Measurements from ENCODE around the gene ANXA6.
"Not testable (repeated sequence)": the region's sequence is repeated elsewhere in the genome, so short reads cannot be mapped to it uniquely, and the experiment has no call there.

Gene ANXA6

DNA sequence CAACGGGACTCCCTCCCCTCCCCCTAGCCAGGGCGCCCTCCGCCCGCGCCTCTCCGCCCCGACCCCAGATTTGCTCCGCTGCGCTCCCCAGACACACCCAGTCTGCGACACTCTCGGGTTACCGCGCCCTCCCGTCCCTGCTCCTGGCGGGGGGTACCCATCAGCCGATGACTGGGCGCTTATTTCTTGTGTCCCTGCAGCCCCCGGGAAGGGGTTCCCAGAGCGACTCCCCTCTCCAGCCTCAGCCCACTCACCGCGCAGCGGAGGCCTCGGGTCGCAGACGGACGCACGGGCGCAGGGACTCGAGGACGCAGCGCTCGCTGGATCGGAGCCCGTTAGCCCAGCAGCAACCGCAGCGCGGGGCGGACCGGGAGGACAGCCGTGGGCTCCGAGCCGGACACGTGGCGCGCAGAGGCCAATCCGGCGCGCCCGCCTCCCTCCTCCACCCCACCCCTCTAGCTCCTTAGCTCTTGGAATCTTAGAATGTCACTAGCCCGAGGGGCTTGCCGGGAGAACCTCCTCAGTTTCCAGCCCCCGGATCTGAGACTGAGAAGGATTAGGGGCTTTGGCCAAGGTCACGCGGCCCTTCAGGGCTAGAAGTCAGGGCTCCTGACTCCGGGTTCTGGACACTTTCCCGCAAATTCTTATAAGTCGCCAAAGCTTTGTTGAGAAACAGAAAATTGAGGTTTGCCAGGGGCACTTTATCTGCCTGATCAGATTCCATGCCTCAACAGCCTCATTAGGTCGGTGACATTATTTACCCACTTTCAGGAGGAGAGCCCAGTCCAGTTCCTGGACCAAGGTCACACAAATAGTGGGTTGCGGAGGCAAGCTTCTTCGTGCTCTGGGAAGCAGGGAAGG is at the start of gene ANXA6:
Gene ANXA6 (minus strand): TSS at position 354 of the 861 bp plus-strand sequence. CDS start 9,878 bp downstream, outside the sequence.
- DNase-seq (ENCODE audit: low read depth in 2 of 2, low spot score in 1 of 2) = peak in 1 of 2 donors; percentile 38

DNA sequence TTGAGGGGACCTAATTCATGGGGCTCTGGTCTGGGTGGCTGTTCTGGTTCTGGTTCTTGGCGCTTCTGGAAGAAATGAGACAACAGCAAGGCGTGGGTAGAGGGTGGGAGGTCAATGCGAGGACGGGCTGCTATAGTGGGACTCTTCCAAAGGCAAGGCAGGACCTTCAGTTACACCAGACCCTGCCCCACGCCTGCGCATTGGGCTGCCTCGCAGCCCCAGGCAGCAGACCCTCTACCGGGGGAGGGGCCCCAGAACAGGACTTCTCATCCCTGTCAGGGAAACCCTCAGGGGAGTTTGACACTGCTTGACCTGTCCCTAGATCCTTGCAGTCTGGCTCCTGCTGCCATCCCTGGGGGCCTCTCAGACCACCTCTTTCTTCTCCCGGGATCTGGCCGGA is 47.8 kb upstream of the ANXA6 start:
- no peak for DNase-seq (ENCODE audit: low read depth in 2 of 2, low spot score in 1 of 2)

DNA sequence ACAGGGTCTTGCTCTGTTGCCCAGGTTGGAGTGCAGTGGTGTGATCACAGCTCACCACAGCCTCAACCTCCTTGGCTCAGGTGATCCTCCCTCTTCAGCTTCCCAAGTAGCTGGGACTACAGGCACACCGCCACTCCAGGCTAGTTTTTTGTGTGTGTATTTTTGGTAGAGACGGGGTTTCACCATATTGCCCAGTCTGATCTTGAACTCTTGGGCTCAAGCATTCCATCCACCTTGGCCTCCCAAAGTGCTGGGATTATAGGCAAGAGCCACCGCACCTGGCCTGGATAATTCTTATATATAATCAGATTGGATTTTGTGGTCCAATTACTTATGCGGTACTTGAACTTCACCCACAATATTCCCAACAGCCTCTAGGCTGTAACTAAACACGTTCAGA is 46.5 kb upstream of the ANXA6 start:
- no peak for DNase-seq (ENCODE audit: low read depth in 2 of 2, low spot score in 1 of 2)

DNA sequence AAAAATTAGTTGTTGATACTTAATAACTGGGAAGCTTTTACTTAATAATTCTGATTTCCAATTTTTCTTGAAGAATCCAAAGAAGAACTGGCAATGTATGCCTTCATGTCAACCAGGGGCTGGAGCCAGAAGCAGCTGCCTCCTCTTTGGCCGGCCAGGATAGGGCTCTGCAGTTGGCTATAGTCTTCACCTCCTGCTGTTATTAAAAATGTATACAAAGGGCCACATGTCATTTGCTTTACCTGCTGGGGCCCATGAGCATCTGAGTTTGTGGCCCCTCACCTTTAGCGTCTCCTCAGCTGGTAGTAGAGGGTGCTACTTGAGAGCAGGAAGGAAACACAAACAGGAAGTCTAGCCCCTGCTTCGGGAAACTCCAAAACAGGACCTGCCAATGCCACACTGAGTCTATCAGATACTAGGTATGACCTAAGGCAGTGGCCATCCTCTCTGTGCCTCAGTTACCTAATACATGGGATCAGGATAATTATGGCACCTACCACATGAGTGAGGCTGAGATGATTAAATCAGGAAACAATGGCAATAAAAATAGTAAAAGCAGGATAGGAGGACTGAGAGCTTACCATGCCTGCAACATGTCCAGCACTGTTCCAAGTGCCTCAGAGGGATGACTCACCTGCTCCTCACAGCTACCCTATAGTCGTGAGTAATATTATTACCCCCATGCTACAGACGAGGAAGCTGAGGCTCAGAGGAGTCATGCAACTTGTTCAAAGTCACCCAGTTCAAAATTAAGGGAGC is 45.0 kb upstream of the ANXA6 start:
- DNase-seq (ENCODE audit: low read depth in 2 of 2, low spot score in 1 of 2) = no peak

DNA sequence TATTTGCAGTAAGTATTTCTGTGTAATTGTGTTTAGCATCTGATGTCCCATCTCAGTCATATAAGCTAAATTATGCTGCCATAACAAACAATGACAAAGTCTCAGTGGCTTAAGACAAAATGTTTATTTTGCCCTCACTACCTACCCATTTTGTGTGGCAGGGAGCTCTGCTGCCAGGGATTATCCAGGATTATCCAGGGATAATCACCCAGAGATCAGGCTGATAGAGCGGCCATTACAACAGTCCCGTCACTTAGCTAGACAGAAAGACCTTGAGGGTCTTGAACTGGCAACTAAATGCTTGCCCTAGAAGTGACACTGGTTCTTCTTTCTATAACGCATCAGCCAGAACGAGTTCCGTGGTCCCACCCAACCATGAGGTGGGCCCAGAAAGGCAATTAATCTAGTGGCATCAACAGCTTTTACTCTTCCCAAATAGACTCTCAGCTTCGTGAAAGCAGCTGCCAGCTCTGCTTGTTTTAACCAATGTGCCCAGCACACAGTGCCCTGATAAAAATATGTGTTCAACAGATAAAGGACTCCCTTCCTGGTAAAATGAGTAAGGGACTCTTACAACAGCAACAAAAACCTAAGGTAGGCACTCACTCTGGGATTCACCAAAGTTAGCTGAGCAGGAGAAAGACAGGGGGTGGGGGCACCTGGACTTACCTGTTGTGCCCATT is 43.5 kb upstream of the ANXA6 start:
- DNase-seq (ENCODE audit: low read depth in 2 of 2, low spot score in 1 of 2) = no peak

DNA sequence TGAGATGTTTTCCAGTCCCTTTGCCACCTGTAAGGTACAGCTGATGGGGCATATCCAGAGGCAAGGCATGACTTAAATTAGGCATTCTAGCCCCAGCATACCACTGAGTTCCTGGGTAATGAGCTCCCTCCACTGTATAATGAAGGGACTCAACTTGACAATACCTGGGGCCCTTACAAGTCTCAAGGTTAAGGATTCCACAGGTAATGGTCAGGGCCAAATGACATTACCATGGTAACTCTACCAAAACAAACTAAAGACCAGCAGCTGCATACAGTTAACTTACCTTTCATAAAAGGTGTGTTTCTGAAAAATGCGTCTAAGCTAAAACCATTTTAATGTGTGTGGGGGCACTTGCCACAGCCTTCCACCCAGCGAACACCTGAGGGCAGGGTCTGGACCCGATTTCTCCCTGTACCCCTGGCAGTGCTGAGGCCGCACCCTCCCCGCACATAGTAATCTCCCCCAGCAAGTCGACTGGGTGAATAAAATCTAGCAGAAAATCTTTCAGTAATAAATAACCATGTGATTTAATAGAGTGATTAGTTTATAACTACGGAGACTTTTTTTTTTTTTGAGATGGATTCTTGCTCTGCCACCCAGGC is 42.1 kb upstream of the ANXA6 start:
- DNase-seq (ENCODE audit: low read depth in 2 of 2, low spot score in 1 of 2) = no peak

DNA sequence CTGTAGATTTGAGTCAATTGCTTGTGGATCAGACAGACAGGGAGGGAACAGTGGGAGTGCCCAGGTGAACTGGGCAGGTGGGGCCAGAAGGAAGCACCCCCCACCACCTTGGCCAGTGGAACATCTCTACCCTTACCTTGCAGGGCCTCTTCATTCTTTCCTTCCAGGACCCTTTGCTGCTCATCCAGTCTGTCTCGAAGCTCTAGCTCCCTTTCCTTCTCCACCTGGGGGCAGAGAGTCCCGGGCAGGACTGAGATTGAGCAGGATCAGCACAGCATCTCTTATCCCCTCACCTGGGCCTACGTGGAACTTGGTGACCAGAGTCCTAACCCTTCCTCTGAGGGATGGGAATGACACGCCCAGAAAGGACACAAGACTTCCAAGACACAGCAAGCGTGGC is 41.3 kb upstream of the ANXA6 start:
- no peak for DNase-seq (ENCODE audit: low read depth in 2 of 2, low spot score in 1 of 2)

DNA sequence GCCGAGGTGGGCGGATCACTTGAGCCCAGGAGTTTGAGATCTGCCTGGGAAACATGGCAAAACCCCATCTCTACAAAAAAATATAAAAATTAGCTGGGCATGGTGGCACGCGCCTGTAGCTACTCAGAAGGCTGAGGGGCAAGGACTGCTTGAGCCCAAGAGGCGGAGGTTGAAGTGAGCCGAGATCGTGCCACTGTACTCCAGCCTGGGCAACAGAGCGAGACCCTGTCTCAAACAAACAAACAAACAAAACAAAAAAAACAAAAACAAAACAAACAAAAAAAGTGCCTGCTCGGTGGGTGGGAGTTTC is 39.7 kb upstream of the ANXA6 start:
- not testable (repeated sequence) for DNase-seq (ENCODE audit: low read depth in 2 of 2, low spot score in 1 of 2)

DNA sequence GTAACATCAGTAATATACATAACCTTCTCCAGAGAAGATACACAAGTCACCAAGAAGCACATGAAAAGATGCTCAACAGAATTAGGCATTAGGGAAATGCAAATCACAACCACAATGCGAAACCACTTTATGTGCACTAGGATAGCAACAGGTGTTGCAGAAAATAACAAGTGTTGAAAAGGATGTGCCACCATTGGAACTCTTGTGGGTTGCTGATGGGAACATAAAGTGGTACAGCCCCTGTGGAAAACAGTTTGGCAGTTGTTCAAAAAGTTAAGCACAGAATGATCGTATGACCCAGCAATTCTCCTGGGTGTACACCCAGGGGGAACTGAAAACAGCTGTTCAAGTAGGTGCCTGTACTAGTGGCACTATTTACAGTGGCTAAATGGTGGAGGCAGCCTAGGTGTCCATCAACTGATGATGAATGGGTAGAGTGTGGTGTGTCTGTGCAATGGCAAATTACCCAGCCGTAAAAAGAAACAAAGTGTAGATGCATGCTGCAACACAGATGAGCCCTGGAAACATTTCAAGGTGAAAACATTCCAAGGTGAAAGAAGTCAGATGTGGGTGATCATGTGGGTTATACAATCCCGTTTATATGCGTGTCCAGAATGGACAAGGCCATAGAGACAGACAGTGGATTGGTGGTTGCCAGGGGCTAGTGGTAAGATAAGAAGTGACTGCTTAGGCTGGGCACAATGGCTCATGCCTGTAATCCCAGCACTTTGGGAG is 39.1 kb upstream of the ANXA6 start:
- DNase-seq (ENCODE audit: low read depth in 2 of 2, low spot score in 1 of 2) = no peak

DNA sequence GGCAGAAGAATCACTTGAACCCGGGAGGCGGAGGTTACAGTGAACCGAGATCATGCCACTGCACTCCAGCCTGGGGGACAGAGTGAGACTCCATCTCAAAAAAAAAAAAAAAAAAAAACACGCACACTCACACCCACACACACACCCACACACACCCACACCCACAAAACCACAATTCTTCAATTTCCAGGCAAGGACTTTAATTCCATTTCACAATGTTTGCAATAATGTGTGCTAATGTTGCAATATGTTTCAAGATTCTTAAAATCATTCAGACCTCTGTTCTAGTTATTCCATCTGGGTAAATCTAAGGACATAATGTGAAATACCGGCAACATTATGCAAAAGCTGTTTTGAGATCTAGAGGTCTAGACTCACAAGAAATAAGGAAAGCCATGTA is 38.0 kb upstream of the ANXA6 start:
- DNase-seq (ENCODE audit: low read depth in 2 of 2, low spot score in 1 of 2) = no peak

DNA sequence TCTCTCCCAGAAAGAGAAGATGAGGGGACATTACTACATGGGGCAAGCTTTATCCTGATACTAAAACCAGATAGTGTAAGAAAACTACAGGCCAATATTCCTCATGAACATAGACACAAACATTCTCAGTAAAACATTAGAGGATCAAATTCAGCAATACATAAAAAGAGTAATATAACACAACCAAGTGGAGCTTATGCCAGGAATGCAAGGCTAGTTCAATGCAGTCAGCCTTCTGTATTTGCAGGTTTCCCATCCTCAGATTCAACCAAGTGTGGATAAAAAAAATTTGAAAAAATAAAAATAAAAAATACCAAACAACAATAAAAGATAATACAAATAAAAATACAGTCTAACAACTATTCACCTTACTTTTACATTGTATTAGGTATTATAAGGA is 35.0 kb upstream of the ANXA6 start:
- DNase-seq (ENCODE audit: low read depth in 2 of 2, low spot score in 1 of 2) = no peak

DNA sequence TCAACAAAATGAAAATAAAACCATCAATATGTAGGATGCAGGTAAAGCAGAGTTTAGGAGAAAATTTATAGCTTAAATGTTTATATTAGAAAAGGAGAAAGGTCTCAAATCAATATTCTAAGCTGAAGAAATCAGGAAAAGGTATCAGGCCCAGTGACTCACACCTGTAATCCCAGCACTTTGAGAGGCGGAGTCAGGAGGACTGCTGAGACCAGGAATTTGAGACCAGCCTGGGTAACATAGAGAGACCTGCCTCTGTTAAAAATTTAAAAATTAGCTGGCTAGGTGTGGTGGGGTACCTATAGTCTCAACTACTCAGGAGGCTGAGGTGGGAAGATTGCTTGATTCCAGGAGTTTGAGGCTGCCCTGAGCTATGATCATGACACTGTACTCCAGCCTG is 34.1 kb upstream of the ANXA6 start:
- DNase-seq (ENCODE audit: low read depth in 2 of 2, low spot score in 1 of 2) = no peak

DNA sequence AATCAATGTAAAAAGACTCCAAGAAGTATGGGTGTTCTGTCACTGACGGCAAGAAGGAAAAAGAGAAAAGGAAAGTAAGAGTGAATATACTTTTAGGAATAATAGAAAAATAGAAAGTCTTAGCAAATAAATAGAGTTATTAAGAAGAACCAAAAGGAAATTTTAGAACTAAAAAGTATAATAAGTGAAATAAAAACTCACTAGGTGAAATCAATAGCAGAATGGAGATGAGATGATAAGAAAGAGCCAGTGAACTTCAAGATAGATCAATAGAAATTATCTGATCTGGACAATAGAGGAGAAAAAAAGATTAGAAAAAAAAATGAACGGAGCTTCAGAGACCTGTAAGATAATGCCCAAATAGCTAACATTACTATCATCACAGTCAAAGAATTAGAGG is 31.6 kb upstream of the ANXA6 start:
- DNase-seq (ENCODE audit: low read depth in 2 of 2, low spot score in 1 of 2) = no peak

DNA sequence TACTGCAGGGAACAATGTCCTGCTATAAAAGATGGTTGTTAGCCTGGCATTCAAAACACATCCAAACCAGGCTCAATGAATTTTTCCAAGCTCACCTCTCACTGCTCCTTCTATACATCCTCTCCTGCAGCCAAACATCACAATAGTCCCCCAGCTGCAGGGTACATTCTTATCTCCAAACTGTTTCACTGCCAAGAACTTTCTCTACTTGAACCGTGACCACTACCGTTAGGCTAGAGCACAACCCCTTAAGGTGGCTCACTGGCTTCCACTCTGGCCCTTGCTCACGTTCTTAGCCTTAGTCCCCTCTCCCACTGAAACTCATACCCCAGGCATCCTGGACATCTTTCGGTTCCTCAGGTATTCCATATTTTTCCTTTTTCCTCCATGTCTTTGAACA is 29.0 kb upstream of the ANXA6 start:
- DNase-seq (ENCODE audit: low read depth in 2 of 2, low spot score in 1 of 2) = no peak

DNA sequence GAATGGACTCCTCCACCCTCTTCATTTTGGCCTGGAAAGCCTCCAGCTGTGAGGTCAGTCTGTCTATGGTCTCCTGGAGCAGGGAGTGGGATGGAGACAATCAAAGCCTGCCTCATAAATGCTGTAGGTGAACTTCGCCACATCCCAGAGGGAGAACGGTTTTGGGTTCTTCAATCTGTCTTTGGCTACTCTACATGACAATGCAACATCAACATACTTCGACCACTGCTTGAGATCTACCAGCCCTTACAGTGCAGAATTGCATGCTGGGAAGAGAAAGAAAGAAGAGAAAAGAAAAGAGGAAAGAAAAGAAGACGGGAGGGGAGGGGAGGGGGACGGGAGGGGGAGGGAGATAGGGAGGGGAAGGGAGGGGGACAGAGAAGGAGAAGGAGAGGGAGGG is 28.5 kb upstream of the ANXA6 start:
- DNase-seq (ENCODE audit: low read depth in 2 of 2, low spot score in 1 of 2) = no peak

DNA sequence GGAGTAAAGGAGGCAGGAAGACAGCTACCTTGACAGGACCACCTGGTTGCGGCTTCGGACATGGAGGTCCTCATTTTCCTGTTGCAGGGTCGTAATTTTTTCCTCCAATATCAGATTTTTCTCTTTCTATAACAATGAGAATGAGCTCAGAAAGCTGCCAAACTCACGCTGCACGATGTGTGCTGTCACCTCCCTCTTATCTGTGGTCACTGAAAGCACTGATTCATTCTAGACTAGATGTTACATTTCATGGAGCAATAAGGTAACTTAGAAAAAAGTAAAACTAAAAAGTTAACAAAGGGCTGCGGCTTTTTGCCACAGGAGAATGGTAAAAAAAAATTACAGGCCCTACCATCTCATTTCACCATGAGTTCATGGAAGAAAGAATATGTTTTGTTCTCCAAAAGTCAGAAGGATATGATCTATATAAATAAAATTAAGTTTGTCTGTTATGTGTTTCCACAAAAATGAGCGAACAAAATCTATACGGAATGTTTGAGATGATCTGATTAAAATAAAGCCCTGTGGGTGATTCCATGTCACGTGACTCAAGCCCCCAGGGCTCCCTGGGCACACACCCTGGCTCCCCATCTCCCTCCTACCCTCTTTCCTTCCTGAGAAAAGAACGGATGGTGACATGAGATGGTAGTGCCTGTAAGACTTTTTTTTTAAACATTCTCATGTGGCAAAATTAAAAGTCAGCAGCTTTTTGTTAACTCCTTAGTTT is 26.9 kb upstream of the ANXA6 start:
- no peak for DNase-seq (ENCODE audit: low read depth in 2 of 2, low spot score in 1 of 2)

DNA sequence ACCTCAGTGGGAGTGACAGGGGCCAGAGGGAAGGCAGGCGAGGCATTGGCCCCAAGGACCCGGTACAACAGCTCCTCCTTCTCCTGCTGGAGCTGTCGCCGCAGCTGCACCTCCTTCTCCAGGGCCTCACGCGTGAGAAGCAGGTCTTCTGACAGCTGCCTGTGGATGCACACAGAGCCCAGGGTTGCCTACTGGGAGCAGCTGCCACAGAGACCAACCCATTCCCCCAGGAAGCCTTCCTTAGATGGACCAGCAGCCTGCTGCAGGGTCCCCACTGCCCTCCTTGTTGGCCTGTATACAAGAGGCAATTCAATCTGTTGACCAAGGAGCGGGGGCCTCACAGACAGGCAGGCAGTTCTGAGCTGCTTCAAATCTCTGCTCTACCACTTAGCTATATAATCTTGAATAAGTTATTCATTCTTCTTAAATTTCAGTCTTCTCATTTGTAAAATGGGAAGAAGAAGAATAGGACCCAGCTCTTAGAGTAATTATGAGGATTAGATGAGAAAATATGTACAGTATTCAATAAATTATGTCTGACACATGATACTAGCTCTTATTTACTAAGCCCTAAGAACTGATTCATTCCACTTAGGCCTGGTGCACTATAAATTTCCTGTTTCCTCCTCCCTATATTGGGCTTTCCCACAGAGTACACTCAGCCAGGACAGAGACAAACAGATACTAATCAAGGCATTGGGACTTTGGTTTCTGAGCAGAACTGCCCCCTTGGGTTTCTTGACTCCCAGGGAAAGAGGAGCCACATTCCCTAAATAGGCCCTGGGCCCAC is 26.1 kb upstream of the ANXA6 start:
- DNase-seq (ENCODE audit: low read depth in 2 of 2, low spot score in 1 of 2) = no peak

DNA sequence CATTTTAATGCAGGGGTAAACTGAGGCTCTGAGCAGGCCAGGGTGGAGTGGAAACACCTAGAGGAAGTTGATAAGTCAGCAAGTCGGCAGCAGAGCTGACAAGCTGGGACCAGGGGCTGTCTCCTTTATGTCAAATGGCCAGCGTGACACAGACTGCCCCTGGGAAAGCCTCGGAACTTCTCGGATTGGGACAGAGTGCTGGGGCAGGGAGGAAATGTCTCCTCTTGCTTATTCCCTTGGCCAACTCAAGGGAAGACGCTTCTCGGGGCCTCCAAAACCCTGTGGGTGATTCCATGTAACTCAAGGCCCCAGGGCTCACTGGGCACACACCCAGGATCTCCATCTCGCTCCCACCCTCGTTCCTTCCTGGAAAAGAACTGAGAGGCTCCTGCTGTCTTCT is 25.4 kb upstream of the ANXA6 start:
- no peak for DNase-seq (ENCODE audit: low read depth in 2 of 2, low spot score in 1 of 2)

DNA sequence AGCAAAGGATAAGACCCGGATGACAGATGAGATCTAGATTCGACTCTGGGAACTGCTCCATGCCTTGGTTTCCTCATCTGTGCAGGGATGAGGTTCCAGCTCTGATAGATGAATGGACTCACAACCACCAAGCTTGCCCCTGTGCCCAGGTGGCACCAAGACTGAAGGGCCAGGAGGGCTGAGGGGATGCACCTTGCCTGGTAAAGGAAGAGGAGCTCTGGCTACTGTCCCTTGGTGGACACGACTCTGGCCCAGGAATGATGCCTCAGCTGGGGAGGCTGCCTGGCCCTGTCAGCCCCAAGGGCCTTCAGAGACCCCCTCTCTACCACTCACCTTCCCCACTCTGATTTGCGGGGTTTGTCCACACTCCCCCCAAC is 24.9 kb upstream of the ANXA6 start:
- DNase-seq (ENCODE audit: low read depth in 2 of 2, low spot score in 1 of 2) = no peak

Measured in stimulated activated CD8-positive, alpha-beta memory T cell treated with anti-CD3 and anti-CD28 coated beads, Interleukin-4, amount 100 ng/mL, for 1 hour (primary cell).